ENCODE measurements around the gene AHCYL2. TPM values are rescaled to one million over a fixed set of nuclear protein-coding genes. Genes with fewer than 3 reads are reported as not detected.

AHCYL2 gene
- total RNA-seq, 1 experiment from 2014 or later: 23.2 TPM

DNA sequence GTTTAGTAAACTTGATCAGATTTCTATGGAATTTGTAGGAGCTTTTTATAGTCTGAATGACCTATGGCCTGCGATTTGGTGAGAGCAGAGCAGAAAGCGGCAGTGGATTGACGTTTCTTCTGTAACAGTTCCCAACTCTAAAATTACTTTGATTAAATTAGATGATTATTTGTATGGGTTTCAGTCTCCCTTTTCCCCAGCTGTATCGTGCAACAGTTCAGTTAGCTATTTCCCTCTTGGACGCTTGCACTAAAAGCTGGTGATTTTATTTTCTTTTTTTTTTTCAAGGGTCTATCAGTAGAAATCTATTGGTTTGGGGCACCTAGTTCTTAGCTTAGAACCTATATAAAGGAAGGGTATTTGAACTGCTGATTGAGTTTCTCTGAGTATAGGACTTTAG, 6.8 kb downstream of the AHCYL2 start:
- H3K9me3 ChIP-seq (ENCODE audit: control insufficient read depth, low read depth, low read length): no peaks in the 10 kb centered on the region
- DNase-seq: no peak
- TF ChIP-seq, protein P1, sequence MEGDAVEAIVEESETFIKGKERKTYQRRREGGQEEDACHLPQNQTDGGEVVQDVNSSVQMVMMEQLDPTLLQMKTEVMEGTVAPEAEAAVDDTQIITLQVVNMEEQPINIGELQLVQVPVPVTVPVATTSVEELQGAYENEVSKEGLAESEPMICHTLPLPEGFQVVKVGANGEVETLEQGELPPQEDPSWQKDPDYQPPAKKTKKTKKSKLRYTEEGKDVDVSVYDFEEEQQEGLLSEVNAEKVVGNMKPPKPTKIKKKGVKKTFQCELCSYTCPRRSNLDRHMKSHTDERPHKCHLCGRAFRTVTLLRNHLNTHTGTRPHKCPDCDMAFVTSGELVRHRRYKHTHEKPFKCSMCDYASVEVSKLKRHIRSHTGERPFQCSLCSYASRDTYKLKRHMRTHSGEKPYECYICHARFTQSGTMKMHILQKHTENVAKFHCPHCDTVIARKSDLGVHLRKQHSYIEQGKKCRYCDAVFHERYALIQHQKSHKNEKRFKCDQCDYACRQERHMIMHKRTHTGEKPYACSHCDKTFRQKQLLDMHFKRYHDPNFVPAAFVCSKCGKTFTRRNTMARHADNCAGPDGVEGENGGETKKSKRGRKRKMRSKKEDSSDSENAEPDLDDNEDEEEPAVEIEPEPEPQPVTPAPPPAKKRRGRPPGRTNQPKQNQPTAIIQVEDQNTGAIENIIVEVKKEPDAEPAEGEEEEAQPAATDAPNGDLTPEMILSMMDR (conservative IDR thresholded peaks at IDR 0.05): no peak
- H3K4me1 ChIP-seq (ENCODE audit: insufficient read depth, low read length): no peaks in the 10 kb centered on the region
- H3K9ac ChIP-seq (ENCODE audit: extremely low read depth, insufficient read length, low read length): no peak overlapping the region
- H3K23ac ChIP-seq (ENCODE audit: insufficient read length, low read depth, low read length): no peak overlapping the region
- no peak overlapping the region for H4K5ac ChIP-seq (ENCODE audit: insufficient read length, low read depth, low read length)
- no peak overlapping the region for H3K4me2 ChIP-seq (ENCODE audit: insufficient read depth, insufficient read length, low read length)
- H2AK5ac ChIP-seq (ENCODE audit: insufficient read length, low read length): no peak overlapping the region
- no peaks in the 10 kb centered on the region for H4K20me1 ChIP-seq (ENCODE audit: control insufficient read depth, insufficient read depth, insufficient read length)
- H4K91ac ChIP-seq (ENCODE audit: insufficient read length, low read depth, low read length): no peak overlapping the region
- H3K27ac ChIP-seq (ENCODE audit: insufficient read length, low read depth, low read length): no peak overlapping the region
- WGBS (ENCODE audit: extremely low coverage, insufficient read length, low lambda C conversion rate): no CpG with 5 or more reads among the region's 5 CpGs
- H3K4me1 Mint-ChIP-seq: peaks cover 10 to 16% of the 10 kb centered on the region in 2 experiments; a peak in 3 of 4 replicates
- H3K36me3 Mint-ChIP-seq (ENCODE audit: insufficient read depth in 1 of 3, low read depth in 3 of 3): no peaks in the 10 kb centered on the region; a peak in 1 of 7 replicates
- H3K14ac ChIP-seq (ENCODE audit: insufficient read depth, low read length): no peak overlapping the region
- no peak overlapping the region for H2BK12ac ChIP-seq (ENCODE audit: insufficient read length, low read depth, low read length)
- no peaks in the 10 kb centered on the region for H3K27me3 ChIP-seq (ENCODE audit: insufficient read depth, low read length)
- H3K4ac ChIP-seq (ENCODE audit: low read depth, low read length): no peak overlapping the region
- H2BK5ac ChIP-seq (ENCODE audit: insufficient read length, low read length): no peak overlapping the region
- peak overlapping the region; percentile 23 for H2BK120ac ChIP-seq (ENCODE audit: low read depth, low read length, poor library complexity, severe bottlenecking)
- no peak overlapping the region for H3T11ph ChIP-seq (ENCODE audit: low read length)
- no peaks in the 10 kb centered on the region for H3K79me1 ChIP-seq (ENCODE audit: insufficient read depth, low read depth, low read length, poor library complexity, severe bottlenecking)
- H2BK20ac ChIP-seq (ENCODE audit: low read depth, low read length, poor library complexity, severe bottlenecking): no peak overlapping the region
- H2AFZ ChIP-seq (ENCODE audit: low read length): no peak overlapping the region
- H3K4me3 Mint-ChIP-seq: no peak overlapping the region
- no peaks in the 10 kb centered on the region for H3K9me3 Mint-ChIP-seq
- H3K27ac Mint-ChIP-seq: no peak overlapping the region
- H3K27me3 Mint-ChIP-seq (ENCODE audit: low read depth): no peaks in the 10 kb centered on the region
- peaks cover 10% of the 10 kb centered on the region for H3K79me2 ChIP-seq (ENCODE audit: insufficient read depth, low read length)
- H3K18ac ChIP-seq (ENCODE audit: insufficient read length, low read depth, low read length): no peak overlapping the region
- no peak overlapping the region for H3K56ac ChIP-seq (ENCODE audit: insufficient read length, low read depth, low read length)
- no peak overlapping the region for H4K8ac ChIP-seq (replicated peaks; ENCODE audit: insufficient read length, low read depth, low read length)
- no peak overlapping the region for H2BK15ac ChIP-seq (ENCODE audit: low read depth, low read length)
- H3K23me2 ChIP-seq (ENCODE audit: insufficient read length, low read depth, low read length, poor library complexity, severe bottlenecking): no peaks in the 10 kb centered on the region

All from H9 (cell line).